GM21786 (cell line): ENCODE results near the gene HJURP.

Experiments used
- ATAC-seq: cut with Tn5 transposase; IDR thresholded peaks from one replicate; pipeline ENCODE4 v1.9.1; 2021; ENCODE audit not compliant: unreplicated experiment

Gene HJURP

GRCh38 chr2:233831861-233832260 is 22.5 kb downstream of the HJURP start:
- no peak for ATAC-seq

DNA sequence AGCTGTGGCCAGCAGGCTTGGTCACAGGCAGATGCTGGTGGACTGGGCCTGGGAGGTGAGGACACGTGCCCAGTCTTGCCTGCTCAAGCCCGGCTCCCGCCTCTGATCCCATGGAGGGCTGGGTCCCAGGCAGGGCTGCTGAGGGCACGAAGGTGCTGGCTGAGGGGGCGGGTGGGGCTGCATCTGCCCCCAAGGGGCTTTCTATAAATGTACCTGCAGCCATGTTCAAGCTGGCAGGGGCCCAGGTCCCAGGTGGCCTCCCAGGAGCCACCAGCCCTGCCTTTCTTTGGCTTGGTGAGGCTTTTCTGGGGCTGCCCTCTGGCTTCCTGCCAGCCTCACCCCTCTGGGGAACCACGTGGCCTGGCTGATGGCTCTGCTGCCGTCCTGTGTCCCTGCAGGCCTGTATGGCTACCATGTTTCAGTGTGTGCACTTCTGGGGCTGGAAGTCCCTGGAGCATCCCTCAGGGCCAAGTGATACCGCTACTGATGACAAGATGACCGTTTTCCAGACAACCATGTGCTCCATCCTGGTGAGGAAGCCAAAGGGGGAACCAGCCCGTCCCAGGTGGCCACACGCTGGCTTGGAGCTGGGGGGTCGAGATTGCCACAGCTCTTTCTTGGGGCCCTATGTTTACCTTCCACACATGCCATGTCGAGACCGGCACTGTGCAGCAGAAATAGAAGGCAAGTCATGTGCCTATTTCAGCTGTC is 23.2 kb downstream of the HJURP start:
- no peak for ATAC-seq

GRCh38 chr2:233830111-233830802 is 24.1 kb downstream of the HJURP start:
- ATAC-seq: no peak

DNA sequence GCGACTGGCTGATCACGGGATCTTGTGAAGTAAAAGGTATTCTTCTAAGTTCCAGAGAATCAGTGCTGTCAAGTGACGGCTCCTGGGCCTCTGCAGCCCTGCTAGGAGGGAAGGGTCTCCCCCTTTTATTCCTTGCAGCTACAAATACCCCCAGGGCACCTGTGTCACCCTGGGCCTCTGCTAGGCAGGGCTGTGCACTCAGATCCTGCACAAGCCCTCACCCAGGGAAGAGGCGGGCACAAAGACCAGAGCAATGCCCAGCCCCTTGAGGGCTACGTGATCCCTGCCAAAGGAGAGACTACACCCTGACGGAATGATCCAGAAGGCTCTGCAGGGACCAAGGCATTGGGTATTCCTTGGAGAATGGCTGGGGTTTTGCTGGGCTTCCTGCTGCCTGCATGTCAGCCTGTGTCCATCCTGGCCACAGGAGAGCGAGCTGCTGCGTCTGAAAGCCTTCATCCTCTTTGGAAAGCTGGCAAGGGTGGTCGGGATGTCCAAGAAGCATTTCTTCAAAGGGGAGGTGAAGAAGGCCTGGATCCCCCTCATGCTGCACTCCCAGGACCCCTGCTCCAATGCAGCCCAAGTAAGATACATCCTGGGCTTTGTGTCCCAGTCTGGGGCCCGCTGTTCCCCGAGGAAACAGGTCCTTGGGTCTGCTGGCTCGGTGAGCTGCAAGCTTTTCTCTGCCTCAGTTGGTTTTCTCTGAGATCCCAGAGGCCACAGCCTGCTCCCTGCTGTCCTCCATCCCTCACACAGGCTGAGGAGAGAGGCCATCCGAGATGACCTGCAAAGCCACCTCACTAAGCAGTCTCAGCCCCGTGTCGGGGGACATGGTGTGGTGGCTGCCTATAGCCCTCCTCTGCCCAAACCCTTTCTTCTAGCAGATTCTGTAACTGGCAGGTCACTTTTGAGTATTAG is 24.9 kb downstream of the HJURP start:
- no peak for ATAC-seq

- ATAC-seq: no peak
These were observed 25.7 kb downstream of the HJURP start for GRCh38 chr2:233828546-233829192.

GRCh38 chr2:233824373-233824772 is 30.0 kb downstream of the HJURP start:
- no peak for ATAC-seq

- ATAC-seq: no peak
These were observed 30.6 kb downstream of the HJURP start for GRCh38 chr2:233823731-233824121.

GRCh38 chr2:233822781-233823730 is 31.3 kb downstream of the HJURP start:
- no peak for ATAC-seq

- no peak for ATAC-seq
These were observed 32.1 kb downstream of the HJURP start for GRCh38 chr2:233822101-233822771.

- ATAC-seq: no peak
These were observed 32.6 kb downstream of the HJURP start for GRCh38 chr2:233821709-233822100.

GRCh38 chr2:233821196-233821595 is 33.1 kb downstream of the HJURP start:
- no peak for ATAC-seq

DNA sequence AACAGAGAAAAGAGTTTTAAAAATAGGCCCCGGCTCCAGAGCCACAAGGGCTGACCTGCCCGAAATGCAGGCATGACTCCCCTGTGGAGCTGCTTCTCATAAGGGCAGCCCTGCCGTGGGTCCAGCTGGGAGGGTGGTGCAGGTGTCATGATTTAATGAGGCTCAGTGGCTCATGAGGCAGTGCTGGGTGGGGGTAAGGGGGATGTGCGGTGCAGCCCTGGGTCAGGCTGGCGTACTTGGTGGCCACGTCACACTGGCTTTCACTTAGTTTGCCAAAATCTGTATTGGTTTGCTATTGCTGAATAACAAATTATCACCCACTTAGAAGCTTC is 33.6 kb downstream of the HJURP start:
- no peak for ATAC-seq

GRCh38 chr2:233819884-233820773 is 34.2 kb downstream of the HJURP start:
- no peak for ATAC-seq

DNA sequence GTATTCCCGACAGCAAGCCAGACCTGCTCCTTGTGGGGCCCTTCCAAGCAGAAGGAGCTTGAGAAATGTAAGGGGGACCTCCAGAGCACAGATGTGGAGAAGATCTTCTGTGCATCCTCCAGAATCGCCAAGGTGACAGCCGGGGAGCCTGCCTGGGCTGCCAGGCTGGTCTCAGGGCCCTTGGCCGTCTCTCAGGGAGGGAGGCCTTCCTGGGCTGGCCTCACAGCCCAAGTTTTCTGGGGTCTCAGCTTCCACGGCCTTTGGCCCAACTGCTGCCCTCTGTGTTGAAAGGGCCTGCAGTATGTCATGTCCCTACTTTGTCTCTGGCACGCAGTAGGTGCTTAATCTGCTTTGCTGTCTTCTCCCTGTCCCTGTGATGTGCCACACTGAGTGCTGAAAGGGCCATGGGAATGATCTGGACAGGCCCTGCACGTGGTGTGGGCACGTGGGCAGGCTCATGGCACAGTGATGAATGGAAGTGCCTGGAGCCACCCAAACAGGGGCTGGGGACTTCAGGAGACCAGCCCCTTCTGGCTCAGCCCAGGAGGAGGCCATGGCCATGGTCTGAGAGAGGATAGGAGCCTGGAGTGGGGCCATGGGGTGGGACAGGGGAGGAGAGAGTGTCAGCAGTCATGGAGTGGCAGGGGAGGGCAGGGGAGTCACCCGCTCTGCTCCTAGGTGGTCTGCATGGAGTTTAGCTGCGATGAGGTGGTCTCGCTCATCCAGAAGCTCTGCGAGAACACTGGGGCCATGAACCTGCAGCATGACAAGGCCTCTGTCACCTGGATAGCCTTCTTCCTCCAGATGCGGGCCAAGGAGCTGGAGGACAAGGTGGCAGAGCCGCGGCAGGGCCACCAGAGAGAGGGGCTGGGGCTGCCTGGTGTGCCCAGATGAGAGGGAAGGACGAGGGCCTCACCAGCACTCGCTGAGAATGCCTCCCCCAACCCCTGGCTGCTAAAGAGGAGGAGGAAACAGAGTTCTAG is 35.4 kb downstream of the HJURP start:
- ATAC-seq: no peak

- ATAC-seq: no peak
These were observed 36.2 kb downstream of the HJURP start for GRCh38 chr2:233817995-233818638.

DNA sequence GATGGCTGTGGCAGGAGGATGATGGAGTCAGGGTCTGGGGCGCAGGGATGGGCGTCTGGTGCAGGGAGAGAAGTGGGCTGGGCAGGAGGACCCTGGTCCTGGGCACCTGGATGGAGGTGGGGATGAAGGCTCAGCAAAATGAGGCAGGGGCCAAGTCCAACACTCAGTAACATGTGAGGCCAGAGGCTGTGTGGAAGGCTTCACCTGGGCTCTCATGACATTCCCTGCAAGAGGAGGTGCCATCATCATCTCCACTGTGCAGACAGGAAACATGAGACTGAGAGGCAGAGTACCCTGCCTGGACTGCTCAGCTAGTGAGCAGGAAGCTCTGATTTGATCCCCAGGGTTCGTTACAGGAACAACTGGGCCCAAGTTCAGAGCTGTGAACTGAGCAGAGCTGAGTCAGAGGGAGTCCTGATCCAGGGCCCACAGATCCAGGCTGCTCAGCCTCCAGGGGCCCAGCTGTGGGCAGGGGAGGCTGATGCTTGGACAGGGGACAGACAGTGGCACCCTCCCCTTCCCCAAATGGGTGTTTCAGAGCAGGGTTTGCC is 36.9 kb downstream of the HJURP start:
- no peak for ATAC-seq

DNA sequence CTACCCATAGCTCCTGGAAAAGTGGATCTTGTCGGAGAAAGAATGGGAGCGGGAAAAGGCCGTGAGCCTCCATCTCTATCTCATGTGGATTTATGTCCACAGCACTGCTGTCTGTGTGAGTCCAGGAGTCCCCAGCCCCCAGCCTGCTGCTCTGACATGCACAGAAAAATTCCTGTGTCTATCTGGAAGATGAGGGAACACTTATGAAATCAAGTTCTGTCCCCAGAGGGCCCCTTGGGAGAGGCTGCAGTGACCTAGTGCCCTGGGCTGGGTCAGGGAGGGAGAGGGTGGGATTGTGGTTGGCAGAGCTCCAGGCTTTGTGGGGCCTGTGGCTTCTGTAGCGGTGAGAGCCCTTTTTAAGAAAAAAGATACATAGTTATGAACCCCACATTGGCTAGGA is 37.6 kb downstream of the HJURP start:
- ATAC-seq: no peak
